Measurements from ENCODE around the gene GADL1.

The GADL1 gene

DNA sequence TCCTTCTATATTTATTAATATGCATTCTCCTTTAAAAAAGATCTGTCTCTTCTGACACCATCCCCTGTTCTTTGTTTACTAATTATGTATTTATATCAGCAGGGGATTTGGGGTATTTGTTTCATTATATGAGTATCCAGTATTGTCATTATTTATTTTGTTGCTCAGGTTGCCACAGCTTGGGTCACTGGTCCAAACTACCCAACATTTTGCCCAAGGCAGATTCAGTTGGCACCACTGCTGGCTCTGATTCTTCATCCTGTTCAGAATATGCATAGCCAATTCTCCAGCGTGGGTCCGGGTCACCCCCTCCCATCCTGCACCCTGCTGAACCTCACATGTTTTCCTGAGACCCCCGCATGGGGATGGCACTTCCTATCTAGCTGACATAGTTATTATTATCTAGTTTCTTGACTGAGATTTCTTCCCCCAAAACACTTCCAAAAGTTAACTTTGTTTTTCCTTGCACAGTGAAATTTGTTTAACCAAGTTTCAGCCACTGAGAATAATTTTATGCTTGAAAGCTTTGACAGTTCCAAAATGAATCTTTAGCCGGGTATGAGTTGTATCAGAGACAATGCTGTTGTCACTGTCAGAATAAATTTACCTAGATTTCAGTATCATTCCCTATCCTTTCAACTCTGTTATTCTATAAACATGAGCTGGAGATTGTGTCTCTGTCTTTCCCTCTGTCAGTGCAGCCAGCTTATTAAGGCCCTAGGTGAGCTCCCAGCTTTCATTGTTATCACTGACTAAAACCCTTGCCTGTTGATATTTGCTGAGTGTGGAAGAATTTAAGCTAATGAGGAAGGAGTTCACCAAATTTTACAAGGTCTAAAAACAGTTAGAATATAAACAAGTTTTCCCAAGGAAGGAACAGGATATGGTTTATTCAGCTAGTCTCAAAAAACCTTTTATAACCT lies 217.8 kb downstream of the GADL1 start:
- no peak for DNase-seq (ENCODE audit: low spot score)

All from ecto neural progenitor cell (in vitro differentiated cells).